ENCODE data around the gene GABBR2. TPM values are rescaled to one million over a fixed set of nuclear protein-coding genes. Genes with fewer than 3 reads are reported as not detected.

Gene GABBR2
- total RNA-seq, 4 donors from 2014 or later, result 0.17 to 0.26 TPM; not detected in 2

GRCh38 chr9:98263080-98263479 lies 445.7 kb downstream of the GABBR2 start:
- no peak for TF ChIP-seq POLR2AphosphoS5 (IDR thresholded peaks at IDR 0.05)
- no peak for TF ChIP-seq CTCF (IDR thresholded peaks at IDR 0.05)
- TF ChIP-seq POLR2A (IDR thresholded peaks at IDR 0.05; ENCODE audit: low read depth), result no peak
- TF ChIP-seq EP300 (IDR thresholded peaks at IDR 0.05), result no peak
- Histone ChIP-seq H3K27me3 (no peaks in the 10 kb centered on the region), H3K27ac (replicated peaks in 1 of 4) (no peak overlapping the region), H3K4me1 (no peaks in the 10 kb centered on the region), H3K9me3 (no peaks in the 10 kb centered on the region), H3K36me3 (no peaks in the 10 kb centered on the region), H3K4me3 (no peak overlapping the region)
- no peak for DNase-seq (ENCODE audit: extremely low spot score)
- WGBS, result 77% methylated on average over 1 of the region's 1 CpG
- intact Hi-C loops (cut with DNase I), result loop anchor here (1.0 to 5.0 kb wide), 3 partner anchors 58 to 341 kb away; partner anchors contain the start of gene TRMO

- Histone ChIP-seq H3K9me3 (no peaks in the 10 kb centered on the region), H3K27me3 (no peaks in the 10 kb centered on the region), H3K4me1 (peaks cover under 1 to 4% (median under 1%) of the 10 kb centered on the region in 4 donors), H3K27ac (replicated peaks in 1 of 4) (no peak overlapping the region), H3K4me3 (no peak overlapping the region), H3K36me3 (no peaks in the 10 kb centered on the region)
- intact Hi-C loops (cut with DNase I), result loop anchor here (2.0 to 5.0 kb wide), 2 partner anchors 187 to 340 kb away; partner anchors contain the start of gene TRMO
- WGBS, result 95% methylated on average over 3 of the region's 3 CpGs
- no peak for DNase-seq (ENCODE audit: extremely low spot score)
- no peak for TF ChIP-seq POLR2A (IDR thresholded peaks at IDR 0.05; ENCODE audit: low read depth)
- no peak for TF ChIP-seq CTCF (IDR thresholded peaks at IDR 0.05)
- TF ChIP-seq POLR2AphosphoS5 (IDR thresholded peaks at IDR 0.05), result no peak
- no peak for TF ChIP-seq EP300 (IDR thresholded peaks at IDR 0.05)
Observed at GRCh38 chr9:98262056-98262455, 446.7 kb downstream of the GABBR2 start.

- WGBS, result 84% methylated on average over 5 of the region's 5 CpGs
- TF ChIP-seq POLR2AphosphoS5 (IDR thresholded peaks at IDR 0.05), result no peak
- no peak for TF ChIP-seq CTCF (IDR thresholded peaks at IDR 0.05)
- no peak for TF ChIP-seq POLR2A (IDR thresholded peaks at IDR 0.05; ENCODE audit: low read depth)
- no peak for TF ChIP-seq EP300 (IDR thresholded peaks at IDR 0.05)
- intact Hi-C loops (cut with DNase I), result loop anchor here (5.0 kb wide), 1 partner anchor 338 kb away; the partner anchor contains the start of gene TRMO
Observed at GRCh38 chr9:98260635-98261034, 448.1 kb downstream of the GABBR2 start.

GRCh38 chr9:98259791-98260190 lies 448.9 kb downstream of the GABBR2 start:
- no peak overlapping the region for H3K27ac ChIP-seq (replicated peaks in 1 of 4)
- no peaks in the 10 kb centered on the region for H3K36me3 ChIP-seq
- H3K4me1 ChIP-seq, result peaks cover 9 to 17% (median 13%) of the 10 kb centered on the region in 4 donors
- DNase-seq (ENCODE audit: extremely low spot score), result no peak
- TF ChIP-seq CTCF (IDR thresholded peaks at IDR 0.05) (no peak), POLR2AphosphoS5 (IDR thresholded peaks at IDR 0.05) (no peak), POLR2A (IDR thresholded peaks at IDR 0.05; ENCODE audit: low read depth) (no peak), EP300 (IDR thresholded peaks at IDR 0.05) (no peak)
- no peaks in the 10 kb centered on the region for H3K27me3 ChIP-seq
- intact Hi-C loops (cut with DNase I), result loop anchor here (5.0 kb wide), 2 partner anchors 277 to 337 kb away; partner anchors contain the start of genes ANP32B and TRMO
- 90% methylated on average over 3 of the region's 3 CpGs for WGBS
- no peaks in the 10 kb centered on the region for H3K9me3 ChIP-seq
- no peak overlapping the region for H3K4me3 ChIP-seq

More at GRCh38 chr9:98260635-98261034, 448.1 kb downstream of the GABBR2 start:
- no peak for DNase-seq (ENCODE audit: extremely low spot score)
- no peaks in the 10 kb centered on the region for H3K27me3 ChIP-seq
- no peaks in the 10 kb centered on the region for H3K9me3 ChIP-seq
- peaks cover 6 to 12% (median 10%) of the 10 kb centered on the region in 4 donors for H3K4me1 ChIP-seq
- no peaks in the 10 kb centered on the region for H3K36me3 ChIP-seq
- H3K27ac ChIP-seq (replicated peaks in 1 of 4), result no peak overlapping the region
- H3K4me3 ChIP-seq, result no peak overlapping the region
